Stimulated activated CD4-positive, alpha-beta T cell treated with anti-CD3 and anti-CD28 coated beads, Interleukin-4, amount 100 ng/mL, for 48 hours (primary cell): ENCODE data around the gene FGF8.

Source experiments
- DNase-seq, 2 donors: peaks; one replicate each; pipeline ENCODE4 v3.0.0-alpha.2; 2020; ENCODE audit warnings: low read depth in 2 of 2

Gene FGF8

GRCh38 chr10:101781984-101782810 is 6.3 kb upstream of the FGF8 start:
- DNase-seq, result no peak

- no peak for DNase-seq
Observed at GRCh38 chr10:101781655-101781983, 5.7 kb upstream of the FGF8 start.

GRCh38 chr10:101780818-101781654 is 5.1 kb upstream of the FGF8 start:
- peak; percentile 60 to 64 for DNase-seq

GRCh38 chr10:101780187-101780817 is 4.4 kb upstream of the FGF8 start:
- DNase-seq, result no peak

- peak; percentile 83 to 87 for DNase-seq
Observed at GRCh38 chr10:101779544-101780186, 3.8 kb upstream of the FGF8 start.

GRCh38 chr10:101778781-101779543 is 3.0 kb upstream of the FGF8 start:
- DNase-seq, result no peak

- DNase-seq, result no peak
Observed at GRCh38 chr10:101778151-101778780, 2.4 kb upstream of the FGF8 start.

- DNase-seq, result no peak
Observed at GRCh38 chr10:101777619-101778145, 1.8 kb upstream of the FGF8 start.

- no peak for DNase-seq
Observed at GRCh38 chr10:101776161-101776817, 375 bp upstream of the FGF8 start.

GRCh38 chr10:101774589-101775272 is 1.2 kb downstream of the FGF8 start:
- no peak for DNase-seq

GRCh38 chr10:101773923-101774588 is 1.9 kb downstream of the FGF8 start:
- DNase-seq, result no peak

- no peak for DNase-seq
Observed at GRCh38 chr10:101772895-101773761, 2.8 kb downstream of the FGF8 start.

- DNase-seq, result no peak
Observed at GRCh38 chr10:101772017-101772894, 3.7 kb downstream of the FGF8 start.

- no peak for DNase-seq
Observed at GRCh38 chr10:101771380-101771779, 4.5 kb downstream of the FGF8 start.

- no peak for DNase-seq
Observed at GRCh38 chr10:101770331-101771215, 5.3 kb downstream of the FGF8 start.
